RPMI8226 (cell line): Measurements from ENCODE around the gene LRRC2.
A peak's percentile ranks its signal among the peaks of the same experiment; 100 is the strongest.
"Not testable (repeated sequence)": the region's sequence is repeated elsewhere in the genome, so short reads cannot be mapped to it uniquely, and the experiment has no call there.

Experiments used
- DNase-seq: peaks from one replicate; pipeline ENCODE4 v3.0.0-alpha.2; 2015

Gene LRRC2

DNA sequence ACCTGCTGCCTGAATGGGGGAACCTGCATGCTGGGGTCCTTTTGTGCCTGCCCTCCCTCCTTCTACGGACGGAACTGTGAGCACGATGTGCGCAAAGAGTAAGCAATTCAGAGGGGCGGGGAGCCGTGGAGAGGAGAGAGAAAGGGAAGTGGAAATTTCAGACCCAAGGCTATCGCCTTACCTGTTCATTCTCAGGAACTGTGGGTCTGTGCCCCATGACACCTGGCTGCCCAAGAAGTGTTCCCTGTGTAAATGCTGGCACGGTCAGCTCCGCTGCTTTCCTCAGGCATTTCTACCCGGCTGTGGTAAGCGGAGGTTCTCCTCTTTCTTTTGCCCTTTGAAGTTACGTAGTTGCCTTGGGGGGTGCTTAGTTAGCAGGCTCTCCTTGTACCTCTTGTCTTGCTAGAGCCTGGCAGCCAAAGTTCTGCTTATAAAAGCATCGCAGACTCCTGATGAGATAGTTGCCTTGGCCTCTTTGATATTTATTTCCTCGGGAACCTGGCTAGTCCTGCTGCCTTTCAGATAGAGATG, 13.7 kb upstream of the LRRC2 start:
- no peak for DNase-seq

DNA sequence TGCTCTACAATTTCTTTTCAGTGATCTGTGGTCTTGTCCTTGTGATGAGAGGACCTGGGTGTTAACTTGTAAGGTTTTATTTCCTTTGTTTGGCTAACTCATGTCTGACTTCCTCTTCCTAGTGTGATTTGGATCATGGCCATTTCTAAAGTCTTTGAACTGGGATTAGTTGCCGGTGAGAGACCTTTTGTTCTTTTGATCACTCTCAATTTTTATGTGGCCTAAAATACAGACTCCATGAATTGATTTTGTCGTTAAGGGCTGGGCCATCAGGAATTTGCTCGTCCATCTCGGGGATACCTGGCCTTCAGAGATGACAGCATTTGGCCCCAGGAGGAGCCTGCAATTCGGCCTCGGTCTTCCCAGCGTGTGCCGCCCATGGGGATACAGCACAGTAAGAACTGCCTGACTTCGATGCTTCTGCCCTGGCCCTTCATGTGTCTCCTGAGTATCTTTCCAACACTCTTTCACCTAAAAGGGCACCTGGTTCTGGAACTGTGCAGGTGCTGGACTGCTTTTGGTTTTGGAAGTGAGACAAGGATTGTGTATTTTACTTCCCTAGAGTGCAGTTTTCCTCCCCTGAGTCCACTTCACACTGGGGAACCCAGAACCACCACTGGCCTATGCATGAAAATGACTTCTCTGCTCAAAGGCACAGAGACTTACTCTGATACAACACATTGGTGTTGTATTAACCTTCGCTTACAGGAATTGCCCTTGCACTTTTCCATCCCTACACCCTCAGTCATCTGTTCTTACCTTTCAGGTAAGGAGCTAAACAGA, 13.1 kb upstream of the LRRC2 start:
- no peak for DNase-seq

DNA sequence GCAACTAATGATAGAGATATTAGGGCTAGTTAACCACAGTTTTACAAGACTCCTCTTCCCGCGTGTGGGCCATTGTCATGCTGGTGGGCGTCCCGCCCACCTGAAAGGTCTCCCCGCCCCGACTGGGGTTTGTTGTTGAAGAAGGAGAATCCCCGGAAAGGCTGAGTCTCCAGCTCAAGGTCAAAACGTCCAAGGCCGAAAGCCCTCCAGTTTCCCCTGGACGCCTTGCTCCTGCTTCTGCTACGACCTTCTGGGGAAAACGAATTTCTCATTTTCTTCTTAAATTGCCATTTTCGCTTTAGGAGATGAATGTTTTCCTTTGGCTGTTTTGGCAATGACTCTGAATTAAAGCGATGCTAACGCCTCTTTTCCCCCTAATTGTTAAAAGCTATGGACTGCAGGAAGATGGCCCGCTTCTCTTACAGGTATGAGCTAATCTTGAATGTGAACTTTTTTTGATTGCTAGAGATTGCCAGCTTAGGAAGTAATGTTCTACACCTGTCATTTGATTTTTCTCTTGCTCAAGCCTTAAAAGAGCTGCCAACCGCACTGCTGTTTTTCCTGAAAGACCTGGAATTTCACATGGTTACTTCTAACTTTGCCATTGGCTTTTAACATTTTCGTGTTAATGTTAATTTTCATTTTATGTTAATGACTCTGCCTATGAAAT, 11.6 kb upstream of the LRRC2 start:
- not testable (repeated sequence) for DNase-seq

DNA sequence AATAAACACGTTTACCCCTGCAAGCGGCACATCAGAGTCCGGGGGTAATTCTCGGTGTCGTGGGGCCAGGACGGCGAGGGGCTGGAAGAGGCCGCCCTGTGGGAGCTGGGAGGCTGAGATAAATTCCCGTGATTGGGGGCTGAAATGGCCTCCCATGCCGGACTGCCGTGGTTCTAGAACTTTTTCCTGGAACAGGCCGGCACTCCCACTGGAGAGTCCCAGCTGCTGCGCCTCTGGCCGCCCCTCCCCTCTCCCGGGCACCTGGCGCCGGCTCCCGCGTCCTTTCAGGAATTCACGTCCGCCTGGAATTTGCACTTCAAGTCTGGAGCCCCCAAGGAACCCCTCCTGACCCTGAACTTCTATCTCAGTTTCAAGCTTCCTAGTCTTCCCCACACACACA, 10.8 kb upstream of the LRRC2 start:
- DNase-seq = no peak

DNA sequence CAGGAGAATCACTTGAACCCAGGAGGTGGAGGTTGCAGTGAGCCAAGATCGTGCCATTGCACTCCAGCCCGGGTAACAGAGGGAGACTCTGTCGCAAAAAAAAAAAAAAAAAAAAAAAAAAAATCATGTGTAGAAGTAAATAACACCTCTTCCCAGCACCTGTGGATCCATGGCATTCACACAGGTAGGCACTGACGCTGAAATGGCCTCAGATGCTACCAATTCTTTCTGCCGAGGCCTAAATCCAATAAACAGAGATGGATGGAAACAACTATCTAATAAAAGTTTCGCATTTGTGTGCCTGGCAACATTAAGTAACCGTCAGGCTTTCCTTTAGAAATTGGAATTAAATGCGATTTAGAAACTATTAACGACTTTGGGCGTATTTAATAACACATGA, 10.3 kb upstream of the LRRC2 start:
- no peak for DNase-seq

DNA sequence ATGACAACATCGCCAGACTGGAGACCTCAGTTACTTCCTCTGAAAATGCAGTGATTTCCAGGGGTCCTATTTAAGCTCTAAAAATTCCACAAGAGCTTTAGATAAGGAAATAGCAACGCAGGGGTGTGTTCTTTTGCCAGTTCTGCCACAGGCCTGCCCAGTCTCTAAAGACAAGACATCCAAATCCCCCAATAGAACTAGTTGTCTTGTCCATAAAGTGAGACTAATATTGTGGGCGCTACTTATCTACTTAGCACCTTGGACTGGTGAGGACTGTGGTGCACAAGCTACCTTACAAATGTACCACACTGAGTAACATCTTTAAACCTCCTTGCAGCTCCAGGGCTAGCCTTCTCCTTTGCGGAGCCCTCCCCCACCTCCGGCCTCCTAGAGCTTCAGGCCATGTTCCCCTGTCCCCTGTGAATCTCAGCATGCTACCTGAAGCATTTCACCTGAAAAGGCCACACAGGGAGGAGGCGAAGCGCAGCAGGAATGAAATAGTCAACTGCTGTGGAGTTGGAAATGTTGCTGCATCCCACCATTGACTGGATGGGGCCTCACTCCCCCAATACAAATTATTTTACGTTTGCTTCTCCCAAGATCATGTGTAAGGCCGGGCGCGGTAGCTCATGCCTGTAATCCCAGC, 9.6 kb upstream of the LRRC2 start:
- no peak for DNase-seq

DNA sequence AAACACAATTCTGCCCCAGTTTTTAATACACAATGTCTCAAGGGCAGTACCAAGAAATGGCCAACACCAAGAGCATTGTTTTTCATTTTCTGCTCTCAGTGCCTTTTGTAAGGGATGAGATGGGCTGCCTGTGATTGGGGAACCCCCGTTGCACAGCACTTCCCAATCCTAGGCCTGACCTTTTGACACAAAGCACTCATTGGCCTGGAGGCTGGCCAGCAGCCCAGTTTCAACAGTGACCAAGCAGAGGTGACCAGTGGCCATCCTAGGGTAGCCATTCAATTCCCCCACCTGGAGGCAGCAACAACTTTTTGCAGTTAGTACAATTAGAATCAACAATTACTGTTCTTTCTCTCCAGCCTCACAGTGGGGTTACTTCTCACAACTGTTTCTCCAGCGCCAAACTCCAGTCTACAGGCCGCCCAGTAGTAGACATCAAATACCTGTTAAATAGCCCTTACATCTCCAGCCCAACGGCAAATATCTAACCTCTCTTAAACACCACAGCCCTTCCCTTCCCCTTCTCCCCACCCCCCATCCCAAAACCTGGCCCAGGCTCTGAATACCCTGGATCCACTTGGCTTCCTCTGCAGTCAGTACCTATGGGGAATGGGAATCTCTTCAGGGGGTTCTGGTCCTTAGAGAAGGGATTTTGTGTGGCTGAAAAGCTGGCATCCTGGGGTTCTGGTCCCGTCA, 8.9 kb upstream of the LRRC2 start:
- DNase-seq = no peak

DNA sequence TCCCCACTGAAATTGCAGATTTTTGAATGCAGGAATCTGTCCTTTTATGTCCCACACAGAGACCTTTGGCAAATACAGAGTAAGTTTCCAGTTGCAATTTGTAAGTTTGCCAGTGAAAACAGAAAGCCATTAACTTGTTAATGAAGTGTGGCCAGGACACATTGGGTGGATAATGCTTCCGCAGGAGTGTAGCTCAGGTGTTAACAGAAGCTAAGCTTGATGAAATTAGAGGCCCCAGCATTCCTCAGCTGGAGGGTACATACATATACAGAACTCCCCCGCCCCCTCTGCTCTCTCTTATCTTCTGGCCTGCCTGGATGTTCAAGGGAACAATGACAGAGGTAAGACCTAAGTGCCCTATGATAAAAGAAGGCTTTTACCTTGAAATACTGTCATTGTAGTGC, 8.1 kb upstream of the LRRC2 start:
- no peak for DNase-seq

DNA sequence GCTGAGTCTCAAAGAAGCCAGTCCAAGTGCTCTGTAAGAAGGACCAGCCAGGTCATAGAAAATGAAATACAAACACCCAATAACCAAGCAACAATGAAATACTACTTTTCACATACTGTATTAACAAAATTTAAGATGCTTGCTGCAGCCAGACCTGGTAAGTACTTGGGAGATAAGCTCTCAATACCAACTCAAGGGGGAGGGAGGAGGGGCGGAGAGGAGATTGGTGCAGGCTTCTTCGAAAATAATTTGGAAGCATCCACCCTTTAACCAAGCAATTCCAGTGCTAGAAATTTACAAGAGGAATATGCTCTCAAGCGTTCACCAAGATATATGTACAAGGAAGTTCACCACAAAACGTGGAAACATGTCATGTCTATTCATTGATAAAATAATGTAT, 7.6 kb upstream of the LRRC2 start:
- DNase-seq = no peak

DNA sequence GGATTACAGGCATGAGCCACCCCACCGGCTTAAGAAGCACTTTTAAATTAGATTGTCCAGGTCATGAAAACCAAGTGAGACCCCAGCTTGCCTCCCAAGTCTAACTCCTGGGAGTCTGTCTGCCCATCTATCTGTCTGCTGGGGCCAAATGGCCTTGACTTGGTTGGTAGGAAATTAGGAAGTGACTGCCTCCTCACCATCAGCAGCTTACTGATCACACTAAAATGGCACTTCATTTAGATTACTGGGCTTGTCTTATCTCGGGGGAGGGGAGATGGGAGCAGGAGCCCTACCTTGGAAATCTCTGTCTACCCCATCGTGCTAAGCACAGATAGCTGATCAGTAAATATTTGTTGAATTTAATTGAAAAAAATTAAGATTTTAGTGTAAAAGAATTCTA, 5.6 kb upstream of the LRRC2 start:
- DNase-seq = no peak

DNA sequence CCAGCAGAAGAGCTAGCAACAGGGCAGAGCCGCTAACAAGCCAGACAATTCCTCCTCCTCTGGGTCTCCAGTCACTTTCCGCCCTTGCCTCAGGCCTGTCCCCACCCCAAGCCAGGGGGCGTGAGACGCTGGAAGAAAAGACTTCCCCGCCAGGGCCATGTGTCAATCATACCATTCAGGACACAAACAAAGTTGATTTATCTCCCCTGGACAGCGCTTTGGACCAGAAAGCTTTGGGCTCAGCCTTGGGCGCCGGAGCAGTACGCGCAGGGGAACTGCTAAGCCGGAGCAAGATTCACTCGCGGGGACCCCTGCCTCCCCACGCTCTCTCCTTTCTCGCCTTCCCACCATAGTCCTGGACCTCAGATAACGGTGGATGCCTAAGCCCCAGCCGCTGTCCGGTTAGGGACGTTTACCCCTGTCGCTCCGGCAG, 479 bp downstream of the LRRC2 start:
- no peak for DNase-seq

DNA sequence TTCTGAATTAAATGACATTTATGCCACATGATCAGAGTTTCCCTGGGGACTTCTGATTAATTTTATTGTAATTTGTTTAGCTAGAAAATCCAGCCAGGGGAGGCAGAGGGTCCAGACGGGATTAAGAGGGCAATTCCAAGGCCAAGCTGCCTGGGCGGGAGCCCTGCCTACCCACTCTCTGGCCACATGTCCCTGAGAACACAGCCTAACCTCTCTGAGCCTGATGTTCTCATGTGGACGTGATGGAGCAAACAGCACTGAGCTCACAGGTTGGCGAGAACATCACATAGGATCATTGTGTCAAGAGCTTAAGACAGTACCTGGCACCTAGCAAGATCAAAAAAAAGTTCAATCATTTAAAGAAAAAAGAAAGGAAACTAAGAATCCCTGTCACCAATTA, 1.0 kb downstream of the LRRC2 start:
- DNase-seq = no peak

DNA sequence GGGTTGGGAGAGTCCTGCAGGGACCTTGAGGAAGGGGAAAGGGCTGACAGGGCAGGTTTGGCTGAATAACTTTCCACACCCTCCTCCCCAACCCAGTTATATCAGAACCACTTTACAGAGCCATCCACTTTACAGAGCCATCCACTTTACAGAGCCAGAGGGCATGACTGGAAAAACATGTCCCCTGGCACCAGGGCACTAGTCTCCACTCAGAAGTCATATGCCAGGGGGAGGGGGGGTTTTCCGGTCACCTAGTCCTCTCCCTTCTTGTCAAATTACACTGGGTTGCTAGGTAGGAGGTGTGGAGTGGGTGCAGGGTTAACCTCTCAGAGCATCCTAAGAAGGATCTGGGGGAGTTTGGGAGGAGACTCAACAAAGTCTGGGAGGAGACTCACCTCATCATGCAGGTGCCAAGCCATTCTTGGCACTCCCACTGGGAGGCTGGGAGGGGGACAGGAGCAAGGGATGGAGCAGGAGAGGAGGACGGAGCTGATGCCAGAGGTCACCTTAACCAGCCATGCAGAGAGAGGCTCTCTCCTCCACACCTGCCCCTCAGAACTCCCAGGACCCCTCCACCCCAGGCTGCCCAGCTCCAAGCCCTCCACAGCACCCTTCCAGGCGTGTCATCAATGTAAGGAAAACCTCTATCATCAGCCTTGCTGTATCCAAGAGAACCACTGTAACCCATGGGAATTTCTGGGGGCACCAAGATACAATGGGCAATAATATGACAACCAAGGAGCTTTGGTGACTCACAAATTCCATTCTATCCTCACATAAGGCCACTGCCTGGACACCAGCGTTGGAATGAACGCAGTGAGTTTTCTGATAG, 1.7 kb downstream of the LRRC2 start:
- DNase-seq = no peak

DNA sequence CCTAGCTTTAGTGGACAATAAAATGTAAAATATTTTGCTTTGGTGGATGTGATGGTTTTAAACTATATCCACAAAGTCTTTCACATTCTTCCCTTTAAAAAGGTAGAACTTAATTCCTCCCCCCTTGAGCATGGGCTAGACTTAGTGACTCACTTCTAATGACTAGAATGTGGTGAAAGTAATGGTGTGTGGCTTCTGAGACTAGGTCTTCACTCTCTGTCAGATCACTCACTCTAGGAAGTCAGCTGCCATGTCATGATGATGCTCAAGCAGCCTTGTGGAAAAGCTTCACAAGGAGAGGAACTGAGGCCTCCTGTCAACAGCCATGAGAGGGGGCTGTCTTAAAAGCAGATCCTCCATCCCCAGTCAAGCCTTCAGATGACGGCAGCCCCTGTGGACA, 4.2 kb downstream of the LRRC2 start:
- DNase-seq = no peak

DNA sequence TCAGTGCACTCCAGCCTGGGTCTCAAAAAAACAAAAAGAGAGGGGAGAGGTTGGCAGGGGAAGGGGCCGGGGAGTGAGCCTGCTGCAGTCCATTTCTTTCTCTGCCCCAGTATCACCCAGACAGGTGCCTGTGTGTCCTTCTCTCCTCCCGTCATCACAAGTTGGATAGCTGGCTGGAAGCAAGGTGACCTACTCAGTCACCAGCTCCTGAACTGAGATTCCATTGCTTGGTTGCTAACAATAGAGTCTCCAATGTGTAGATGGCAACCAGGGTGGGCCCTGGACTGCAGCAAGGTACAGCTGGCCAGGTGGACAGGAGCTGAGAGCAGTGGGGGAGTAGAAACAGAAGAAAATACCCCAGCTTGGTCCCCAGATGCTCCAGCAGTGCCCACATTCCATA, 4.6 kb downstream of the LRRC2 start:
- DNase-seq = no peak

DNA sequence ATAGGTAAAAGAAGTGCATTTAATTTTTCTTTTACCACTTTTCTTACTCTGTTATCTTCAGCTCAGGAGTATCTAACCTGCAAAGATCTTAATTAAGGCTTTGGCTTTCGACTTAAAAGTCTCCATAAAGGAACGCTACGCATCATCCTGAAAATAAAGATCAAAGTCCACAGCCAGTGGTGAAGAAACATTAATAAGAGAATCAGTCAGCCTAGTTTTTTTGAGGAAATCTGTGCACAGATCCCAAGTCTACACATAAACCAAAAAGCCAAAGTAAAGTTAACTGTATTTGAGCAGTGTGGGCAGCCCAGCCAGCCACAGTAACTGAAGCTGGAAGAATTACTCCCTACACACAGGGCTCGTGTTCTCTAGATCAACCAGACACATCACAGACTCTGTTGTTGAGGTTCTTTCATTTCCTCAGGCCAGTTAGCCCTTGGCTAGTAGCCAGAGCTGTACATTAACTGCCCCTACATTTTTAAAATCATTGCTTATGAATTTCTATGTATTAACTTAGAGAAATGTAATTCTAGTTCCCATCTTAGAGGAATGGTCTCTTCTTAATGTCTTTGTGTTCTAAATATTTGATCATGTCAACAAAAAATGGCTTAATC, 6.9 kb downstream of the LRRC2 start:
- DNase-seq = peak; percentile 31

DNA sequence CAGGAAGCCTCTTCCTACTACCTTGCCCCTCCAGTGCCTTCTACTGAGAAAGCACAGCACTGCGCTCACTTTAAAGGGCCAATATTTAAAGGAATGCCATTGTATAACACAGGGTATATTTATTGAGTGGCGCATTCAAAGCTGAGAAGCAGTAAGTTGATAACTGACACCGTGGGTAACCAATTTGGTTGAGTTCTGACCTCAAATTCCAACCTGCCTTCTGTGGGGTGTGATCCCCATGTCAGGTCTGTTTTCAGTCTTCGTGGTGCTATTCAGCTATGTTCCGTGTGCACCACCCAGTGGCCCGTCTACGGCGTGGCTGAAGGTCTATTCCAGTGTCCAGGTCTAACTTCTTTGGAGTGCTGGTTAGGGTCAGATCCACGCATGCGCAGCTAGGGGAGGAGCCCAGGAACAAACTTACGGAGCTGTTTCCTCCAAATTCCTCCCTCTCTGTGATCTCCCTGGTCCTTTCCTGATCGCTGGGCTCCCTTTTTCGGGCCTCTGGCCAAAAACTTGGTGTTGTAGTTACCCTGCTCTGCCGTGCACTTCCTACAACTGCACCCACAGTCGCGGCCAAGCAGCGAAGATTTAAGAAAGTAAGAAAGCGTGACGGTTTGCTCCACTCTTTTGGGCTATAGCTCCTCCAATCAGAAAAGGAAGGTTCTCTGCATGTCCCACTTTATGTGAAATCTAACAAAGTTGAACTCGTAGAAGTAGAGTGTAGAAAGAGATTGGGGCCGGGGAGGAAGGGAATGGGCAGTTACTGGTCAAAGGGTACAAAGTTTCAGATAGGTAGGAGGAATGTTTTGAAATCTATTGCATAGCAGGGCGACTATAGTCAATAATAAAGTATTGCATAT, 7.7 kb downstream of the LRRC2 start:
- peak; percentile 95 for DNase-seq

DNA sequence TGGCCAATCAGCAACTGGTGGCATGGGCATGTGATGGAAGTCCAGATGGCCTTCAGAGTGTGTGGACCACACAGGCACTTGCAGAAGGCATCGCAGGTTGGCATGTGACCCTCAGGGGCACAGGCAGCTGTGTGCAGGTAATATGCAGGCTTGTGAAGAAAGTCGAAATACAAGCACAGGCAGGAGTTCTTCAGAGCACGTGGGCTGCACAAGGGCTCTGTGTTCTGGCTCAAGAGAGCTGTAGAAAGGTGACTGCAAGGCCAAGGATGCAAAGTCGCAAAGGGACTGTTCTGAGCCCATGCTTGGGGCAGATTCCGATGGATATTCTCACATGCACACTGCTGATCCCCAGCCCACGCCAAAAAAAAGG, 8.3 kb downstream of the LRRC2 start:
- DNase-seq = no peak

DNA sequence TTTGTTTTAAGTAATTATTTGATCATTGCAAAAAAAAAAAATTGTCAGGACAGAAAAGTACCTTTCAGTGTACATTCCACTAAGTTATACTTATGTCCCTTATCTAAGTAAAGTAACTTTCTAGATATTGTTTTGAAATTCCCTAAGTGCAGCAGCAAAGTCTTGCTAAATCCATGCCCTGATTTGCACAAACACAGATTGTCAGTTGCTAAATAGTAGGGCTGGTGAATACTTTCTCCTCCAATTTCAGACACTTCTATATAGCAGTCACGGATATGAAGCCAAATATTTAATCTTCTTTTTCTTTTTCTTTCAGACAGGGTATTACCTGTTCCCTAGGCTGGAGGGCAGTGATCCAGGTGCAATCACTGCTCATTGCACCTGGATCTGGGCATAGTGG, 12.9 kb downstream of the LRRC2 start:
- no peak for DNase-seq

DNA sequence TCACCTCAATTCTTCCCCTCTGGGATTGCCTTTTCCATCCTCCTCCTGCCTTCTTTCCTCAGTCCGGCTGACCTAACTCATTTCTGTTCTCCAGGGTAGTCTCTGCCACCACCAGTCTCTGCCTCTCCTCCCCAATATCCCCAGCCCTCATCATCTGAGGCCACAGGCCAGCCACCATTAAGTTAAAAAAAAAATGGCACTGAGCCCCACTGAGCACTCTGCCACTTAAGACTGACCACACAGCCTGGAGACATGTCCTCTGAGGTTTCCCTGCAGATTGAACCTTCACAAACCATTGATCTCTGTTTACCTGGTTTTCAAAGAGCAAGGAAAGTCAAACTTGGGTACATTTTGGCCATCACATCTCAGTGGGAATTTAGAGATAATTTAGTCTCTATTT, 13.6 kb downstream of the LRRC2 start:
- DNase-seq = no peak

DNA sequence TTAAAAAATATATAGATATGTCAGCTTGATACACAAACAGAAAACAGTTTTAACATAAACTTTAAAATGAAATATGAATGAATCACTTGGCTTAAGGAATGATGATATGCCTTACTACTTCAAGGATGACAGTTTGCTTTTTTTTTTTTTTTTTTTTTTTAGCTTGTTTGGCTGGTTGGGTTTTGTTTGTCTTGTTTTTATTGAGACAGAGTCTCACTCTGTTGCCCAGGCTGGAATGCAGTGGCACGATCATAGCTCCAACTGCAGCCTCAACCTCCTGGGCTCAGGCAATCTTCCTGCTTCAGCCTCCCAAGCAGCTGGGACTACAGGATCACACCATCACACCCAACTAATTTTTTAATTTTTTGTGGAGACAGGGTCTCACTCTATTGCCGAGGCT, 14.5 kb downstream of the LRRC2 start:
- DNase-seq = no peak
